Spleen (tissue), 7 donors: ENCODE data around the gene OLFM3.

Source experiments
- CTCF ChIP-seq, 11 experiments: fragments of 200-600 bp in 7 of 11; fragments of 450-650 bp in 4 of 11; sonication (generic) in 4 of 11; IDR thresholded peaks in 8 of 11; conservative IDR thresholded peaks in 3 of 11; 1 replicate in 7 of 11; 2 replicates in 4 of 11; pipeline versions ENCODE4 v1.4.0 to v1.8.0; 2016 to 2021; ENCODE audit warnings: antibody characterized with exemption in 11 of 11, inconsistent platforms in 4 of 11, mild to moderate bottlenecking in 1 of 11
- POLR2A ChIP-seq, 3 donors: fragments of 450-650 bp; IDR thresholded peaks; one replicate each; pipeline ENCODE4 v1.5.1; 2017; ENCODE audit warnings: antibody characterized with exemption in 3 of 3, mild to moderate bottlenecking in 1 of 3
- POLR2AphosphoS5 ChIP-seq, 3 donors: sonication (generic); formaldehyde crosslinking; IDR thresholded peaks; one replicate each; pipeline ENCODE4 v1.5.1; 2017; ENCODE audit warnings: antibody characterized with exemption in 3 of 3
- donor health status: DM: no; HTN: no; CAD: no; lungs with moderate emphysema.
- donor health status: DM: no; HTN: no; CAD: no.
- donor health status: DM: no; HTN: no; CAD: no.

GRCh38 chr1:101960142-101960541 is 36.6 kb downstream of the OLFM3 start:
- no peak for TF ChIP-seq CTCF (IDR thresholded peaks at IDR 0.05 in 8 of 11, conservative IDR thresholded peaks at IDR 0.05 in 3 of 11)
- TF ChIP-seq POLR2A (IDR thresholded peaks at IDR 0.05) = no peak
- no peak for TF ChIP-seq POLR2AphosphoS5 (IDR thresholded peaks at IDR 0.05)
